ENCODE data around the gene IFNB1. TPM values are rescaled to one million over a fixed set of nuclear protein-coding genes. Genes with fewer than 3 reads are reported as not detected.

The IFNB1 gene
- total RNA-seq, 2 donors from 2014 or later = not detected

- DNase-seq = no peak
- Mint-ChIP-seq H3K27me3 (ENCODE audit: insufficient read depth) (no peaks in the 10 kb centered on the region), H3K27ac (no peak overlapping the region), H3K36me3 (ENCODE audit: low read depth) (no peaks in the 10 kb centered on the region), H3K4me3 (no peak overlapping the region), H3K9me3 (peaks cover 17% of the 10 kb centered on the region), H3K4me1 (peaks cover 30% of the 10 kb centered on the region)
- Histone ChIP-seq H3K27ac (ENCODE audit: low read depth, low read length) (no peak overlapping the region), H3K27me3 (ENCODE audit: control insufficient read depth, insufficient read depth, low read length, poor library complexity, severe bottlenecking) (no peaks in the 10 kb centered on the region), H3K36me3 (ENCODE audit: control insufficient read depth, insufficient read depth, low read length) (no peaks in the 10 kb centered on the region), H3K9ac (ENCODE audit: extremely low read depth, low read length, poor library complexity, severe bottlenecking) (no peak overlapping the region), H3K4me3 (ENCODE audit: low read length) (no peak overlapping the region), H3K4me1 (ENCODE audit: control insufficient read depth, insufficient read depth, low read length) (peaks cover 6% of the 10 kb centered on the region), H3K9me3 (ENCODE audit: control insufficient read depth, low read length) (no peaks in the 10 kb centered on the region)
- no peak for TF ChIP-seq CTCF (conservative IDR thresholded peaks at IDR 0.05)
Observed at GRCh38 chr9:21070906-21071305, 6.8 kb downstream of the IFNB1 start.

- no peaks in the 10 kb centered on the region for H3K36me3 ChIP-seq (ENCODE audit: control insufficient read depth, insufficient read depth, low read length)
- no peaks in the 10 kb centered on the region for H3K27me3 ChIP-seq (ENCODE audit: control insufficient read depth, insufficient read depth, low read length, poor library complexity, severe bottlenecking)
- 66 to 79% methylated on average over 4 of the region's 4 CpGs for WGBS, 2 experiments (ENCODE audit: insufficient coverage in 1 of 2, insufficient read length in 1 of 2)
- Mint-ChIP-seq H3K36me3 (ENCODE audit: low read depth) (no peaks in the 10 kb centered on the region), H3K27ac (no peak overlapping the region), H3K9me3 (peaks cover 17% of the 10 kb centered on the region), H3K27me3 (ENCODE audit: insufficient read depth) (no peaks in the 10 kb centered on the region), H3K4me1 (peaks cover 23% of the 10 kb centered on the region), H3K4me3 (no peak overlapping the region)
- no peaks in the 10 kb centered on the region for H3K9me3 ChIP-seq (ENCODE audit: control insufficient read depth, low read length)
- peak; percentile 58 for TF ChIP-seq CTCF (conservative IDR thresholded peaks at IDR 0.05)
- no peak overlapping the region for H3K27ac ChIP-seq (ENCODE audit: low read depth, low read length)
- H3K4me3 ChIP-seq (ENCODE audit: low read length) = no peak overlapping the region
- peaks cover 3% of the 10 kb centered on the region for H3K4me1 ChIP-seq (ENCODE audit: control insufficient read depth, insufficient read depth, low read length)
- peak; percentile 67 for DNase-seq
- H3K9ac ChIP-seq (ENCODE audit: extremely low read depth, low read length, poor library complexity, severe bottlenecking) = no peak overlapping the region
Observed at GRCh38 chr9:21070171-21070571, 7.6 kb downstream of the IFNB1 start.

GRCh38 chr9:21060919-21061561 is 16.7 kb downstream of the IFNB1 start:
- Histone ChIP-seq H3K27me3 (ENCODE audit: control insufficient read depth, insufficient read depth, low read length, poor library complexity, severe bottlenecking) (no peaks in the 10 kb centered on the region), H3K27ac (ENCODE audit: low read depth, low read length) (no peak overlapping the region), H3K36me3 (ENCODE audit: control insufficient read depth, insufficient read depth, low read length) (no peaks in the 10 kb centered on the region), H3K4me1 (ENCODE audit: control insufficient read depth, insufficient read depth, low read length) (no peaks in the 10 kb centered on the region), H3K4me3 (ENCODE audit: low read length) (no peak overlapping the region), H3K9ac (ENCODE audit: extremely low read depth, low read length, poor library complexity, severe bottlenecking) (no peak overlapping the region), H3K9me3 (ENCODE audit: control insufficient read depth, low read length) (no peaks in the 10 kb centered on the region)
- Mint-ChIP-seq H3K36me3 (ENCODE audit: low read depth) (no peaks in the 10 kb centered on the region), H3K27ac (no peak overlapping the region), H3K27me3 (ENCODE audit: insufficient read depth) (no peaks in the 10 kb centered on the region), H3K4me1 (no peaks in the 10 kb centered on the region), H3K4me3 (no peak overlapping the region), H3K9me3 (no peaks in the 10 kb centered on the region)
- WGBS, 2 experiments (ENCODE audit: insufficient coverage in 1 of 2, insufficient read length in 1 of 2) = 78 to 86% methylated on average over 1 to 2 of the region's 2 CpGs
- DNase-seq = no peak
- TF ChIP-seq CTCF (conservative IDR thresholded peaks at IDR 0.05) = no peak

All from endodermal cell (in vitro differentiated cells).